SU-DHL-6 (cell line): ENCODE measurements around the gene KIAA1958.

ENCODE experiments used
- CTCF ChIP-seq: fragments of 200-600 bp; sonication (generic); IDR thresholded peaks from one replicate; pipeline ENCODE4 v1.5.1; 2017; ENCODE audit warnings: antibody characterized with exemption, mild to moderate bottlenecking, low read length, moderate library complexity; ENCODE audit not compliant: insufficient read depth, poor library complexity, severe bottlenecking
- EZH2phosphoT487 ChIP-seq: fragments of 200-600 bp; sonication (generic), shearing (Covaris generic); conservative IDR thresholded peaks from 2 replicates; pipeline ENCODE4 v1.6.1; 2018; ENCODE audit warnings: mild to moderate bottlenecking, antibody characterized with exemption, low read length, moderate library complexity, mixed read lengths

- TF ChIP-seq CTCF (no peak), EZH2phosphoT487 (no peak)
These were observed 95.0 kb downstream of the KIAA1958 start for GRCh38 chr9:112581469-112582176.
